Mesothelial cell of epicardium (in vitro differentiated cells): Measurements from ENCODE around the gene NLRC5. TPM values are rescaled to one million over a fixed set of nuclear protein-coding genes. Genes with fewer than 3 reads are reported as not detected.

Experiments
- DNase-seq, 2 experiments: peaks; one replicate each; pipeline ENCODE4 v3.0.0; 2021; ENCODE audit warnings: low spot score in 2 of 2; ENCODE audit not compliant: unreplicated experiment in 2 of 2
- H3K27ac Mint-ChIP-seq: 2 replicates; pipeline ENCODE4 v1.8.0; 2021; ENCODE audit warnings: mixed read lengths
- H3K27me3 Mint-ChIP-seq: 2 replicates; pipeline ENCODE4 v1.8.0; 2021; ENCODE audit warnings: low read depth, mixed read lengths
- H3K36me3 Mint-ChIP-seq: 2 replicates; pipeline ENCODE4 v1.8.0; 2021; ENCODE audit warnings: mixed read lengths
- H3K4me1 Mint-ChIP-seq: 2 replicates; pipeline ENCODE4 v1.8.0; 2021; ENCODE audit warnings: mixed read lengths
- H3K4me3 Mint-ChIP-seq: 2 replicates; pipeline ENCODE4 v1.8.0; 2021; ENCODE audit warnings: mild to moderate bottlenecking, moderate library complexity, mixed read lengths
- H3K9me3 Mint-ChIP-seq: 2 replicates; pipeline ENCODE4 v1.8.0; 2021; ENCODE audit warnings: mixed read lengths
- total RNA-seq: library from RNA; stranded (reverse); gene quantifications from 3 replicates; pipeline ENCODE4 v1.2.1, GENCODE V29; 2021
- TF ChIP-seq, protein P1 (sequence below): fragments of 200-600 bp; sonication (generic); IDR thresholded peaks from one replicate; pipeline ENCODE4 v1.5.0; 2021; ENCODE audit warnings: antibody characterized with exemption; ENCODE audit not compliant: unreplicated experiment

Gene NLRC5
- total RNA-seq, 1 donor from 2014 or later, result 3.7 TPM

DNA sequence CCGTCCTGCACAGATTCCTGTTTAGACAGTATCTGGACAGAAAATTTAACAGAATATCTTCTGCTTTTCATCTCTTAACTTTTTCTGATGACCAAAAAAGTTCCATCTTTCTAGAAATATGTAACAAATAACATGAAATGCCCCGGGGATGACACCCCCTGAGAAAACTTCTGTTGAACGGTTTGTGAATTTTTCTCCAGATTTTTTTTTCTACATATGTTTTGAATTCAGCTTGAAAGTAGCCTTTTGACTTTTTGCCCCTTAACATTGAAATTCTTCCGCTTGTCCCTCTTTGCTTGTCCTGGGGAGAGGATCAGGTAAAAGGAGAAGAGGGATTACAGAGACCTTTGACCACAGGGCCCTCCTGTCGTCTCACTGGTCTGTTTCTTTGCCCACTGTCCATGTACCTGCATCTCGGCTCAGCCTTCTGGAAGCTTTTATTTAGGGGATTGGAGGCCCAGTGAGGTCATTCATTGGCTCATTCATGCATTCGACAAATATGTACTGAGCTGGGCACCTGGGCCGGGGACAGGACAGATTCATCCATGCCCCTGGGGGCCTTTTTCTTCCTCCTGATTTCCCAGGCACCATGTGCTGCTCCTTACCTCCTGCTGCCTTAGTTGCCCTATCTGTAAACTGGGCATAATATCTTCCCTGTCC lies 83.4 kb downstream of the NLRC5 start:
- Mint-ChIP-seq H3K27me3 (peaks cover 9% of the 10 kb centered on the region), H3K4me1 (peaks cover 8% of the 10 kb centered on the region), H3K9me3 (no peaks in the 10 kb centered on the region), H3K4me3 (no peak overlapping the region), H3K36me3 (no peaks in the 10 kb centered on the region), H3K27ac (peak overlapping the region; percentile 48)
- DNase-seq, result no peak
- TF ChIP-seq, protein P1, sequence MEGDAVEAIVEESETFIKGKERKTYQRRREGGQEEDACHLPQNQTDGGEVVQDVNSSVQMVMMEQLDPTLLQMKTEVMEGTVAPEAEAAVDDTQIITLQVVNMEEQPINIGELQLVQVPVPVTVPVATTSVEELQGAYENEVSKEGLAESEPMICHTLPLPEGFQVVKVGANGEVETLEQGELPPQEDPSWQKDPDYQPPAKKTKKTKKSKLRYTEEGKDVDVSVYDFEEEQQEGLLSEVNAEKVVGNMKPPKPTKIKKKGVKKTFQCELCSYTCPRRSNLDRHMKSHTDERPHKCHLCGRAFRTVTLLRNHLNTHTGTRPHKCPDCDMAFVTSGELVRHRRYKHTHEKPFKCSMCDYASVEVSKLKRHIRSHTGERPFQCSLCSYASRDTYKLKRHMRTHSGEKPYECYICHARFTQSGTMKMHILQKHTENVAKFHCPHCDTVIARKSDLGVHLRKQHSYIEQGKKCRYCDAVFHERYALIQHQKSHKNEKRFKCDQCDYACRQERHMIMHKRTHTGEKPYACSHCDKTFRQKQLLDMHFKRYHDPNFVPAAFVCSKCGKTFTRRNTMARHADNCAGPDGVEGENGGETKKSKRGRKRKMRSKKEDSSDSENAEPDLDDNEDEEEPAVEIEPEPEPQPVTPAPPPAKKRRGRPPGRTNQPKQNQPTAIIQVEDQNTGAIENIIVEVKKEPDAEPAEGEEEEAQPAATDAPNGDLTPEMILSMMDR, result no peak

DNA sequence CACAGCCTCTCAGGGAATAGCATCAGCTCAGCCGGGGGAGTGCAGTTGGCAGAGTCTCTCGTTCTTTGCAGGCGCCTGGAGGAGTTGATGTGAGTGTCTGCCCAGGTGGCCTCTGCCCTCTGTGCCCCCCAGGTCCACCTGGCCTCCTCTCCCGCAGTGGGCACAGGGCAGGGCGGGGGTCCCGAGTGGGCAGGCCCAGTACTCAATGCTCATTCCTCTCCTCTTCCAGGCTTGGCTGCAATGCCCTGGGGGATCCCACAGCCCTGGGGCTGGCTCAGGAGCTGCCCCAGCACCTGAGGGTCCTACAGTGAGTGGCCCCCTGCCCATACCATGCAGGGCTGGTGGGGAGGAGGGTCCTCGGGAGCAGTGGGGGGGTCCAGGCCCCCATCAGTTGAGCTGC lies 88.4 kb downstream of the NLRC5 start:
- no peaks in the 10 kb centered on the region for H3K36me3 Mint-ChIP-seq
- TF ChIP-seq, protein P1, result no peak
- H3K4me3 Mint-ChIP-seq, result no peak overlapping the region
- peaks cover 3% of the 10 kb centered on the region for H3K27me3 Mint-ChIP-seq
- H3K27ac Mint-ChIP-seq, result no peak overlapping the region
- no peak for DNase-seq
- H3K4me1 Mint-ChIP-seq, result peaks cover 1% of the 10 kb centered on the region
- no peaks in the 10 kb centered on the region for H3K9me3 Mint-ChIP-seq

DNA sequence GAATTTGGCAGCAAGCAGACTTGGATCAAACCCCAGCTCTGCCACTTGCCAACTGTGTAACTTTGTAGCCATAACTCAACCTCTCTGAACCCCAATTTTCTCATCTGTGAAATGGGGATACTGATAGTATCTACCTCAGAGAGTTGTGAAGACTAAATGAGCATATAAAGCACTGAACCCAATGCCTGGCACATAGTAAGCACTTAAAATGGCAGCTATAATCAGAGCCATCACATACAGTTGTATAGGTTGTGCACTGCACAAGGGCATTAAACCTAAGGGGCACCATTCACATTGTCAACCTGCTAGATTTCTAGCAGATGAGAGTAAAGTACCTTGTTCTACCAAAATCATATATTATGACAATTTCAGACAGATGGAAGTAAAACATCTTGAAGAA lies 92.4 kb downstream of the NLRC5 start:
- TF ChIP-seq, protein P1, result no peak
- Mint-ChIP-seq H3K27ac (no peak overlapping the region), H3K36me3 (no peaks in the 10 kb centered on the region), H3K4me1 (peaks cover 2% of the 10 kb centered on the region), H3K9me3 (no peaks in the 10 kb centered on the region), H3K4me3 (no peak overlapping the region), H3K27me3 (peaks cover 3% of the 10 kb centered on the region)
- DNase-seq, result no peak

DNA sequence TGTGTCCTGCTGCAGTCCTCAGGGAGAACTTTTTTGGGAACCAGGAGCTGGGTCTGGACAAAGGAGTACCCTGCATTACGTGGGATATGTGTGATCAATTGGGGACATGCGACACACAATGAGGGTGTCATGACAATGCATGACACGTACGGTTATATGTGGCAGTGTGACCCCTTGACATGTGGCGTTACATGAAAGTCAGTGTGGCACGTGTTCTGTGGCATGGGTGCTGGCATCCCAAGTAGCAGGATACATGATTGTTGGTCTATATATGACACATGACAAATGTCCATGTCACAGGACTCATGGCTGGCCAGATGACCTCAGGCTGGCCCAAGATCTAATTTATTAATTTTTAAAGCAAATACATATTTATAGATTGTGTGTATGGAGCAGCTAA lies 93.3 kb downstream of the NLRC5 start:
- TF ChIP-seq, protein P1, result no peak
- Mint-ChIP-seq H3K27me3 (peaks cover 3% of the 10 kb centered on the region), H3K4me1 (peaks cover 2% of the 10 kb centered on the region), H3K4me3 (no peak overlapping the region), H3K27ac (no peak overlapping the region), H3K9me3 (no peaks in the 10 kb centered on the region), H3K36me3 (no peaks in the 10 kb centered on the region)
- no peak for DNase-seq

DNA sequence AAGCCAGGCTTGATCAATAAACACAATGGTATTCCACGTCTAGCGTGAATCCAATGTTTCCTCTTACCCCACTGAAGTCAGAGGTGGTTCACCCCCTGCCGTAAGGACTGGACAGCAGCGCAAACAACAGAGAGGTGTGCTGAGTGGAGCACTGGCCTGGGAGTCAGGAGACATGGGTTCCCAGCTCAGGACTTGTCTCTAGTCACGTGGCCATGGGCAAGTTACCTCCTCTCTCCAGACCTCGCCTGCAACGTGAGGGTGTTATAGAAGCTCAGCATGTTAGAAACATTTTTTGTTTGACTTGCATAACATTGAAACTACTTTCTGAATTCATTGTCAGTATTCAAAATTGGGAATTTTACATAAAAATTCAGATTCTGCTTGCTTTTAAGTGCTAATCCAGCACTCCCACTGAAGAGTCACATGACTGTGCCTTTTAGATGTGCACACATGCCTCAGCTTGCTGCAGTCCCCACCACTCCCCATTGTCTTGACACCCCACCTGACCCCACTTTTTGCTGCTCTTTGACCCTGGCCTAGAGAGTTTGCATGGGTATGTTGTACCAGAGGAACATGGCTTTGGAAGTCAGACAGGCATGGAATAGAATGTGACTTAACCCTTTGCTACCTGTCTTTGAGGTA lies 94.2 kb downstream of the NLRC5 start:
- DNase-seq, result no peak
- no peaks in the 10 kb centered on the region for H3K36me3 Mint-ChIP-seq
- H3K27me3 Mint-ChIP-seq, result peaks cover 3% of the 10 kb centered on the region
- no peak overlapping the region for H3K4me3 Mint-ChIP-seq
- TF ChIP-seq, protein P1, result no peak
- peaks cover 2% of the 10 kb centered on the region for H3K4me1 Mint-ChIP-seq
- no peak overlapping the region for H3K27ac Mint-ChIP-seq
- no peaks in the 10 kb centered on the region for H3K9me3 Mint-ChIP-seq
